Activated CD8-positive, alpha-beta T cell treated with anti-CD3 and anti-CD28 coated beads, Interleukin-2, amount 10 ng/mL, durations not matched to agents 7 days and 5 days (primary cell): Measurements from ENCODE around the gene MNS1. TPM values are rescaled to one million over a fixed set of nuclear protein-coding genes. Genes with fewer than 3 reads are reported as not detected.
"Not testable (repeated sequence)": the region's sequence is repeated elsewhere in the genome, so short reads cannot be mapped to it uniquely, and the experiment has no call there.

ENCODE experiments used
- ATAC-seq: fragments of 150-1000 bp; cut with Tn5 transposase; one replicate; pipeline ENCODE4 v1.10.0; 2021; ENCODE audit warnings: moderate library complexity
- CTCF ChIA-PET: fragments of 350-600 bp; sonication (Branson Sonifier 250); formaldehyde crosslinking; loops from one replicate; lab custom pipeline; 2021; ENCODE audit warnings: antibody characterized with exemption; lab: Charles Lee
- POLR2A ChIA-PET: fragments of 350-600 bp; sonication (Branson Sonifier 250); formaldehyde crosslinking; loops from one replicate; lab custom pipeline; 2021; ENCODE audit warnings: antibody characterized with exemption; lab: Charles Lee
- DNase-seq: peaks from one replicate; pipeline ENCODE4 v3.0.0-alpha.2; 2020
- H3K27ac Mint-ChIP-seq: one replicate; pipeline ENCODE4 v1.8.0; 2021; ENCODE audit warnings: mild to moderate bottlenecking, mixed read lengths
- H3K27me3 Mint-ChIP-seq: one replicate; pipeline ENCODE4 v1.8.0; 2021; ENCODE audit warnings: low read depth, mixed read lengths
- H3K36me3 Mint-ChIP-seq: one replicate; pipeline ENCODE4 v1.8.0; 2021; ENCODE audit warnings: low read depth, mixed read lengths
- H3K4me1 Mint-ChIP-seq: one replicate; pipeline ENCODE4 v1.8.0; 2021; ENCODE audit warnings: low read depth, mixed read lengths
- H3K4me3 Mint-ChIP-seq: one replicate; pipeline ENCODE4 v1.8.0; 2021; ENCODE audit warnings: mild to moderate bottlenecking, mixed read lengths
- H3K9me3 Mint-ChIP-seq: one replicate; pipeline ENCODE4 v1.8.0; 2022; ENCODE audit warnings: mixed read lengths; ENCODE audit not compliant: insufficient read depth
- total RNA-seq, 2 experiments: library from RNA; stranded (reverse); gene quantifications; one replicate each; pipeline ENCODE4 v1.2.3, GENCODE V29; 2021

The MNS1 gene
- total RNA-seq, 2 experiments from 2014 or later, result 0.23 to 0.47 TPM

DNA sequence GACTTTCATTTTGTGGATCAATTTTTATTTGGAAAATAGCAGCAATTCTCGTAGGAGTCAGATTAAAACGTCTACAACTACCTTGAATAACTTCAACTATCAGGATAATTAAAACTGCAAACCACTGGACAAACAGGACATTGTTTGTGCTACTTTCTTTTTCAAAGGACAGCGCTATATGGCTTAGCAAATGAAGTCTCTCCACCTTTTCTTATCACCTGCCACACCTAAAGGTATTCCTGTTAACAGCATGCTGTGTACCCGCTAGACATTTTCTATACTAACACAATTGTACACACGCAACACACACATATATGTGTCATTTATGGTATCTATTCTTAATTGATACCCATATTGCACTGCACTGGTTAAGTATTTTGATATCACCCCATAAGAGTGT lies 19.2 kb downstream of the MNS1 start:
- H3K4me3 Mint-ChIP-seq, result no peak overlapping the region
- no peak for ATAC-seq
- DNase-seq, result no peak
- H3K9me3 Mint-ChIP-seq, result no peaks in the 10 kb centered on the region
- no peaks in the 10 kb centered on the region for H3K4me1 Mint-ChIP-seq
- POLR2A ChIA-PET, result no interaction called here
- CTCF ChIA-PET, result no interaction called here
- H3K27ac Mint-ChIP-seq, result no peak overlapping the region
- no peaks in the 10 kb centered on the region for H3K36me3 Mint-ChIP-seq
- H3K27me3 Mint-ChIP-seq, result peaks cover 6% of the 10 kb centered on the region

DNA sequence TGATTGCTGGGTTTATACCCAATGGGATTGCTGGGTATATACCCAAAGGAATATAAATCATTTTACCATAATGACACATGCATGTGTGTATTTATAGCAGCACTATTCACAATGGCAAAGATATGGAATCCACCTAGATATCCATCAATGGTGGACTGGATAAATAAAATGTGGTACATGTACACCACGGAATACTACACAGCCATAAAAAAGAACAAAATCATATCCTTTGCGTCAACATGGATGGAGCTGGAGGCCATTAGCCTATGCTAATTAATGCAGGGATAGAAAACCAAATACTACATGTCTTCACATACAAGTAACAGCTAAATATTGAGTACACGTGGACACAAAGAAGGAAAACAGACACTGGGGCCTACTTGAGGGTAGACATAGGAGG lies 22.6 kb downstream of the MNS1 start:
- POLR2A ChIA-PET, result no interaction called here
- no peak for DNase-seq
- no peaks in the 10 kb centered on the region for H3K4me1 Mint-ChIP-seq
- H3K27me3 Mint-ChIP-seq, result peaks cover 12% of the 10 kb centered on the region
- no peaks in the 10 kb centered on the region for H3K36me3 Mint-ChIP-seq
- H3K27ac Mint-ChIP-seq, result no peak overlapping the region
- no peak overlapping the region for H3K4me3 Mint-ChIP-seq
- CTCF ChIA-PET, result no interaction called here
- no peaks in the 10 kb centered on the region for H3K9me3 Mint-ChIP-seq
- no peak for ATAC-seq

DNA sequence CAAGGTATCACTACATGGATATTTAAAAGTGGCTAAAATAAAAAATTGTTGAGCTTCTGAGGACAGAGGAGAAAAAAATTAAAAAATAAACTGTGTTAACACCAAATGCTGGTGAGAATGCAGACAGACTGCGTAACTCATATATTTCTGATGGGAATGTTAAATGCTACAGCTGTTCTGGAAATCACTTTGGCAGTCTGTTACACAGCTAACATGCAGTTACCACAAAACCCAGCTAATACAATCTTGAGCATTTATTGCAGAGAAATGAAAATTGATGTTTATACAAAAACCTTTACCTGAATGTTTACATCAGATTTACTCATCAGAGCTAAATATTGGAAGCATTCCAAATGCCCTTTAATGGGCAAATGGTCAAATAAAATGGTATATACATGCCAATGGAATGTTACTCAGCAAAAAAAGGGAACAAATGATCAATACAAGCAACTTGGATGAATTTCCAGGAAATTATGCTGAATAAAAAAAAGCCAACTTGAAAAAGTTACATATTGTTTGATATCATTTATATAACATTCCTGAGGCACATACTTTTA lies 24.6 kb downstream of the MNS1 start:
- Mint-ChIP-seq H3K36me3 (no peaks in the 10 kb centered on the region), H3K27me3 (peaks cover 15% of the 10 kb centered on the region)

DNA sequence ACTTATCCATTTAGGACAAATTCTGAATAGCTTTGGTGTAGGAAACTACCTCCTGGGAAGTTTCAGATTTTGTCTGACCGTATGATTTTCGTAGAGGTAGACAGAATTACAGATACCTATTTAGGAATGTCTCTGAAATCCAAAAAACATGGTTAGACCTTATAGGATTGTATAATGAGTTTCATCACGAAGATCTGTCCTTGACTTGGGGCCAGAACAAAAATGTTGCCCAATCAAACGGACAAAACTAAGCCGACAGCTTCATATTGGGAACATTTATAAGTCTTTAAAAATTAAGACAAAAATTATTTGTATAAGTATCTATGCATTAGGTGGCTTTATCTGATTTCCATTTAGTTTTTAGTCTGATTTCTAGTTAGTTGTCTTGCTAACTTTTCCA lies 32.6 kb downstream of the MNS1 start:
- no peak for ATAC-seq
- DNase-seq, result no peak
- H3K4me3 Mint-ChIP-seq, result no peak overlapping the region
- ChIA-PET POLR2A (no interaction called here), CTCF (interaction anchor here (1.6 kb wide), 1 partner anchor 183 kb away, joined by 4 read pairs; no protein-coding TSS in a partner anchor)
- H3K27me3 Mint-ChIP-seq, result peaks cover 4% of the 10 kb centered on the region
- H3K9me3 Mint-ChIP-seq, result no peaks in the 10 kb centered on the region
- H3K36me3 Mint-ChIP-seq, result no peaks in the 10 kb centered on the region
- no peak overlapping the region for H3K27ac Mint-ChIP-seq
- H3K4me1 Mint-ChIP-seq, result no peaks in the 10 kb centered on the region

More for the DNA sequence above, 24.6 kb downstream of the MNS1 start:
- H3K4me3 Mint-ChIP-seq, result no peak overlapping the region
- H3K9me3 Mint-ChIP-seq, result no peaks in the 10 kb centered on the region
- ChIA-PET CTCF (interaction anchor here (0.6 to 1.6 kb wide), 3 partner anchors 24 to 255 kb away, joined by 3 to 6 read pairs (median 3); partner anchors contain the start of gene MNS1), POLR2A (no interaction called here)
- no peaks in the 10 kb centered on the region for H3K4me1 Mint-ChIP-seq
- no peak for ATAC-seq
- no peak overlapping the region for H3K27ac Mint-ChIP-seq
- DNase-seq, result no peak

DNA sequence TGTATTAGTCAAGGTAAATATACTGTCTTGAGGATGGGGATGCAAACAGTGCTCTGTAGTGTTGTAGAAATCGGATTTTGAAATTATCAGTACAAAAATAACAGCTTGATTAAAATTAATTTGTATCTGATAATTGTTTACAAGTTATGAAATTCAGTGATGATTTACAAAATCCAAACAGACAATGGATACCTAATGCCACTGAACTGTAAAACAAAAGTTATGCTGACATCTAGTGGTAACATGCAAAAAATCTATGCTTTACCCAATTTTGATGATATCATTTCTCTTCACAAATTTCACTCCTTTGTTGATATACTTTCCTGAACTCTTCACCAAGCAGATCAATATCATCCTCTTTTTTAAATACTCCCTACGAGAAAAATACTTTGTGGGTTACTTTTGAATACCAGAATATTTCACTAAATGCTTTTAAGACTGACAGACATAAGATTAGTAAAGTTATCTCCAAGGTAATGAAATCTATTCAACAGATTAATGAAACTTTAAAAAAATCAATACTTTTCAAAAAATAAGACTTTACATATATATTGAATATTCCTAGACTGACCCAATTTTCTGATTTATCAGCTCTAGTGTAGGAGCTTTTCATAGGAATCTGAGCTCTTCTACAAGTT lies 36.0 kb downstream of the MNS1 start:
- Mint-ChIP-seq H3K9me3 (peaks cover 7% of the 10 kb centered on the region), H3K4me3 (no peak overlapping the region)
- POLR2A ChIA-PET, result no interaction called here

DNA sequence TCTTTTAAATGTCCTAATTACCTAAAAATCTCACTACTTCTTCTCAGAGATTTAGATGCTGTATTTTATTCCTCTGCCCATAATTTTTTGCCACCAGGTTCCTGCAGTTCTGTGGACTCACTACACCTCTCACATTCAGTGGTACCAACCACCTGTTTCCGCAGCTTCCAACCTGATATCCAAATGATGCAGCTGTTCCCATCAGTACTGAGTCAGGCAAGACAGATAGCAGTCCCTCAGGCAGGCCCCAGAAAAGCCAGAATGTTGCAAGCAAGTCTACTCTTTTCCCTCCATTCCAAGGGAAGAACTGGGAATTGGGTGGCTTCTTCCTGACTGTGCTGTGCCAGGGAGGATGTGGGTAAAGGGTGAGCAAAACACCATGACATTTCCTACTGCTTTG lies 39.0 kb downstream of the MNS1 start:
- Mint-ChIP-seq H3K36me3 (peaks cover 2% of the 10 kb centered on the region), H3K4me1 (peaks cover 7% of the 10 kb centered on the region), H3K4me3 (no peak overlapping the region), H3K27me3 (no peaks in the 10 kb centered on the region), H3K27ac (no peak overlapping the region), H3K9me3 (peaks cover 7% of the 10 kb centered on the region)
- DNase-seq (no peak), ATAC-seq (no peak)
- ChIA-PET CTCF (interaction anchor here (1.8 to 4.0 kb wide), 2 partner anchors 177 to 181 kb away, joined by 8 to 22 read pairs; no protein-coding TSS in a partner anchor), POLR2A (interaction anchor here (0.7 kb wide), 1 partner anchor 350 kb away, joined by 3 read pairs; no protein-coding TSS in a partner anchor)

More for the DNA sequence above, 36.0 kb downstream of the MNS1 start:
- CTCF ChIA-PET, result interaction anchor here (1.1 to 4.0 kb wide), 8 partner anchors 20 to 377 kb away, joined by 3 to 22 read pairs (median 4); no protein-coding TSS in a partner anchor
- no peak overlapping the region for H3K27ac Mint-ChIP-seq
- no peaks in the 10 kb centered on the region for H3K27me3 Mint-ChIP-seq
- H3K36me3 Mint-ChIP-seq, result peaks cover 2% of the 10 kb centered on the region
- DNase-seq, result no peak
- peaks cover 5% of the 10 kb centered on the region for H3K4me1 Mint-ChIP-seq
- no peak for ATAC-seq

DNA sequence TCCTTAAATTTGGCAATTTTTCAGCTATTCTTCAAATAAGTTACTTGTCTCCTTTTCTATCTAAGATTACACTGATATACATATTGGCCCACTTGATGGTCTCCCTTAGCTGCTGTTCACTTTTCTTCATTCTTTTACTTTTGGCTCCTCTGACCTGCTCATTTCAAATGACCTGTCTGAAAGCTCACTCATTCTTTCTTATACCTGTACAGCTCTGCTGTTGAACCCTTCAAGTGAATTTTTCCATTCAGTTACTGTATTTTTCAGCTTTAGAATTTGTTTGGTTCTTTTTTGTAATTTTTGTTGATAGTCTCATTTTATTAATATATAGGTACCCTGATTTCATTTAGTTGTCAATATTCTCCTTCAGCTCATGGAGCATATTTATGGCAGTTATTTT lies 39.7 kb downstream of the MNS1 start:
- ATAC-seq (no peak), DNase-seq (no peak)
- H3K27me3 Mint-ChIP-seq, result no peaks in the 10 kb centered on the region
- CTCF ChIA-PET, result interaction anchor here (1.5 to 1.8 kb wide), 2 partner anchors 176 to 180 kb away, joined by 5 to 8 read pairs; no protein-coding TSS in a partner anchor
- no peak overlapping the region for H3K27ac Mint-ChIP-seq
- H3K36me3 Mint-ChIP-seq, result peaks cover 2% of the 10 kb centered on the region
- POLR2A ChIA-PET, result no interaction called here
- H3K9me3 Mint-ChIP-seq, result peaks cover 7% of the 10 kb centered on the region
- H3K4me1 Mint-ChIP-seq, result peaks cover 7% of the 10 kb centered on the region
- H3K4me3 Mint-ChIP-seq, result no peak overlapping the region

DNA sequence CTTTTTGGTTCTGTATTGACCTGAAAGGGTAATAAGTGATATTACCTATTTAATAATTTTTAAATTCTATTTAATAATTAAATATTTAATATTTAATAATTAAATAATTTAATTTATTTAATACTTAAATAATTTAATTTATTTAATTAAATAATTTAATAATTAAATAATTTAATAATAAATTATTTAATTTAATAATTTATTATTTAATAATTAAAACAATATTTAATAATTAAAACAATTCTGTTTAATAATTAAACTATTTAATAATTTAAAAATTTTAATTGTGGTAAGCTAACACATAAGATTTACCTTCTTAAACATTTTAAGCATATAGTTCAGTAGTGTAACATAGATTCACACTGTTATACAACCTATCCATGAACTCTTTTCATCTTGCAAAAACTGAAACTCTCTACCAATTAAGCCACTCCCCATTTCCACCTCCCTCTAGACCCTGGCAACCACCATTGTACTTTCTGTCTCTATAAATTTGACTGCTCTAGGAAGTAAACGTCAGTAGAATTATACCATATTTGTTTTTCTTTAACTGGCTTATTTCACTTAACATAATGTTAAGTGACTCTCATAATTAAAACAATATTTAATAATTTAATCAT lies 51.7 kb downstream of the MNS1 start:
- H3K36me3 Mint-ChIP-seq, DNase-seq, CTCF ChIA-PET, ATAC-seq, POLR2A ChIA-PET, H3K27ac Mint-ChIP-seq, H3K4me1 Mint-ChIP-seq, H3K9me3 Mint-ChIP-seq, H3K4me3 Mint-ChIP-seq, H3K27me3 Mint-ChIP-seq: not testable (repeated sequence)

DNA sequence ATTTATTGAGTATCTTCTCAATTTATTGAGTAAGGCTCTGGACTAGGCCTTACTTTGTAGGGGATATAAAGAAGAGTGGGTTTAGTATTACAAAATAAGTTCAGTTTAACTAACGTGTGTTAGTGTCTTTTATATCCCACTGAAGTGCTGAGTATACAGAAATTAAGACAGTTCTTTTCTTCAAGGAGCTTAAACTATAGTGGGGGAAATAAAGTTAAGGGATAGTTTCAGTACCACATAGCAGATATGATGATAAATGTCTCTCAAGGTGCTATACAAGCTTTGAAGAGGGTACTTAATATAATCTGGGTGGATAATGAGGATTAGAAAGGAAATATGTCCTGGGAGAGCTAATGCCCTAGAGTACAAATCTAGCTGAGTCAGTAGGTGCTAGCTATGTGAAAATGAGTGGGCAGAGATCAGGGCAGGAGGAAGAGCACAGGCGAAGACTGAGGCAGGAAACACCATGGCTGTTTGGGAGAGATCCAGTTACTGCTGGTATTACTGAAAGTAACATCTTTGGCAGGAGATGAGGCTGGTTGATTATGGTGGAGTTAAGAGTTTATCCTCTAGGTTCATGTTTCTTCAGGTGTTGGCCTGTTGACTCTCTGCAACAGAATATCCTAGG lies 53.7 kb downstream of the MNS1 start:
- peaks cover 4% of the 10 kb centered on the region for H3K27me3 Mint-ChIP-seq
- ChIA-PET CTCF (interaction anchor here (1.0 to 1.1 kb wide), 2 partner anchors 16 to 166 kb away, joined by 3 to 4 read pairs; no protein-coding TSS in a partner anchor), POLR2A (no interaction called here)
- H3K36me3 Mint-ChIP-seq, result no peaks in the 10 kb centered on the region
- no peaks in the 10 kb centered on the region for H3K9me3 Mint-ChIP-seq
- DNase-seq (no peak), ATAC-seq (no peak)
- no peak overlapping the region for H3K27ac Mint-ChIP-seq
- H3K4me3 Mint-ChIP-seq, result no peak overlapping the region
- no peaks in the 10 kb centered on the region for H3K4me1 Mint-ChIP-seq

DNA sequence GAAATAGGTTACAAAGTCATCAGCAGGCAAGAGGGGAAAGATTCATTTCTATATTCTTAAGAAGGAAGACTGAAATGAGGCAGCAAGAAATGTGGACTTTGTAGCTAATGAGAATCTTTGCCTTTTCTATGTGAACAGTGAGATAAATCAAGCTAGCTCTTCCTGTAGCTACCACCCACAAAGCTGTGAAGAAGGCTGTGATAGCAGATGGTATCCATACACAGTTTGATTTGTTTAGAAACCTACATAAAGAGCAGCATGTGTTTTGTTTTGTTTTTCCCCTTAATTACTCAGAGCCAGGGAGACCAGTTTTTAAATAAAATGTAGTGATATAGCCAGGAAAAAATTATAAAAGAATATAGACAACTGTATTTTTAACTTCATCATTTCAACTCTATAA lies 54.2 kb downstream of the MNS1 start:
- Mint-ChIP-seq H3K4me3 (no peak overlapping the region), H3K9me3 (no peaks in the 10 kb centered on the region), H3K27me3 (peaks cover 4% of the 10 kb centered on the region), H3K27ac (no peak overlapping the region), H3K4me1 (no peaks in the 10 kb centered on the region), H3K36me3 (no peaks in the 10 kb centered on the region)
- DNase-seq (no peak), ATAC-seq (no peak)
- POLR2A ChIA-PET, result no interaction called here
- CTCF ChIA-PET, result interaction anchor here (1.0 to 1.1 kb wide), 2 partner anchors 17 to 165 kb away, joined by 3 to 4 read pairs; no protein-coding TSS in a partner anchor

DNA sequence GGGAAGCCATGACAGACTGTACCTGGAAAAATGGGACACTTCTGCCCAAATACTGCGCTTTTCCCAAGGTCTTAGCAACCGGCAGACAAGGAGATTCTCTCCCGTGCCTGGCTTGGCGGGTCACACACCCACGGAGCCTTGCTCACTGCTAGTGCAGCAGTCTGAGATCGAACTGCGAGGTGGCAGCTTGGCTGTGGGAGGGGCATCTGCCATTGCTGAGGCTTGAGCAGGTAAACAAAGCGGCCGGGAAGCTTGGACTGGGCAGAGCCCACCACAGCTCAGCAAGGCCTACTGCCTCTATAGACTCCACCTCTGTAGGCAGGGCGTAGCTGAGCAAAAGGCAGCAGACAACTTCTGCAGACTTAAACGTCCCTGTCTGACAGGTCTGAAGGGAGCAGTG lies 65.7 kb downstream of the MNS1 start:
- POLR2A ChIA-PET, DNase-seq, H3K27me3 Mint-ChIP-seq, CTCF ChIA-PET, H3K27ac Mint-ChIP-seq, H3K4me3 Mint-ChIP-seq, H3K4me1 Mint-ChIP-seq, H3K36me3 Mint-ChIP-seq, H3K9me3 Mint-ChIP-seq, ATAC-seq: not testable (repeated sequence)
